ENCODE measurements around the gene KLK15.
A peak's percentile ranks its signal among the peaks of the same experiment; 100 is the strongest.
"Not testable (repeated sequence)": the region's sequence is repeated elsewhere in the genome, so short reads cannot be mapped to it uniquely, and the experiment has no call there.

Gene KLK15

GRCh38 chr19:50814883-50815282, 18.5 kb downstream of the KLK15 start:
- no peak for TF ChIP-seq CTCF (conservative IDR thresholded peaks at IDR 0.05; ENCODE audit: low read length)
- DNase-seq (ENCODE audit: low read depth) = no peak
- no peak overlapping the region for H3K4me3 ChIP-seq (ENCODE audit: low read length)

- TF ChIP-seq CTCF (conservative IDR thresholded peaks at IDR 0.05; ENCODE audit: low read length) = no peak
- DNase-seq (ENCODE audit: low read depth) = no peak
These were observed 20.9 kb downstream of the KLK15 start for GRCh38 chr19:50812474-50812873.

GRCh38 chr19:50811622-50812238, 21.6 kb downstream of the KLK15 start:
- not testable (repeated sequence) for H3K4me3 ChIP-seq (ENCODE audit: low read length); DNase-seq (ENCODE audit: low read depth)

More at GRCh38 chr19:50812474-50812873, 20.9 kb downstream of the KLK15 start:
- H3K4me3 ChIP-seq (ENCODE audit: low read length) = no peak overlapping the region

GRCh38 chr19:50808856-50809255, 24.5 kb downstream of the KLK15 start:
- DNase-seq (ENCODE audit: low read depth) = no peak
- H3K4me3 ChIP-seq (ENCODE audit: low read length) = no peak overlapping the region
- no peak for TF ChIP-seq CTCF (conservative IDR thresholded peaks at IDR 0.05; ENCODE audit: low read length)

GRCh38 chr19:50804420-50805272, 28.7 kb downstream of the KLK15 start:
- TF ChIP-seq CTCF (conservative IDR thresholded peaks at IDR 0.05; ENCODE audit: low read length) = no peak
- peak overlapping the region; percentile 98 for H3K4me3 ChIP-seq (ENCODE audit: low read length)
- DNase-seq (ENCODE audit: low read depth) = peak; percentile 99

DNA sequence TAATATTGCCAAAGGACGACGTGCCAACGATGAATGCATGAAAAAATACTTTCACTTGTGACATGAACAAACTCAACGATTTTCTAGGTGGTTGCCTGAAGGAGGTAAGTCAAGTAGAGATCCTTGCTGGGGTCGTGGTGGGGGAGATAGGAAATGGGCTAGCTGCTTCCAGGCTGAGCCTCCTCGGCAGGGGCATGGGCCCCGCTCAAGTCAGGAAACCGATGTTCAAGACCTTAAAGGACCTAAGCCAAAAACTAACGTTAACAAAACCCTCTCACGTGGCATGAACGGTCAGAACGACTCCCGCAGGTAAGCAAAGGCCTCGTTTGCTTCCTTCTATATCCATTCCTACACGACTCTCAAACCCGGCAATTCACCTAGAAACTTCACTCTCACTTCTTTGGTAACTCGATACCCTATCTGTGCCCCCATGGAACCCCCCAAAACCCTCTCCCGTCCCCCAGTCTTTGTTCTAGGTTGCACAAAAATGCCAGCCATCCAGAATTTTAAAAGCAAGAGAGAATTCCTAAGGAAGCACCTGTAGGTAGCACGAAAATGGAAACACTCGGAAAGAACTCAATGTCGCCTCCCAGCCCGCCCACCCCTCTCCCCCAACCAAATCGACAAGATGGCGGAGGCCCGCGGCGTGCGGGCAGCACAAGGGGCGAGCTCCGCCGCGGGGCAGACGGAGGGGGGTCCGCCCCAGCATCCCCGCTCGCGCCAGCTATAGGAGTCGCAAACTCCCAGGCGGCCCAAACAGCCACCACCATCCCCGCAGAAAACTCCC, 29.5 kb downstream of the KLK15 start:
- no peak for DNase-seq (ENCODE audit: low read depth)
- no peak for TF ChIP-seq CTCF (conservative IDR thresholded peaks at IDR 0.05; ENCODE audit: low read length)
- H3K4me3 ChIP-seq (ENCODE audit: low read length) = peak overlapping the region; percentile 98

GRCh38 chr19:50801107-50801506, 32.3 kb downstream of the KLK15 start:
- no peak overlapping the region for H3K4me3 ChIP-seq (ENCODE audit: low read length)
- DNase-seq (ENCODE audit: low read depth) = no peak
- TF ChIP-seq CTCF (conservative IDR thresholded peaks at IDR 0.05; ENCODE audit: low read length) = no peak

Measured in AG10803 (cell line).